Skeletal muscle satellite cell (primary cell): ENCODE data around the gene TEAD3.

ENCODE experiments used
- H3K27me3 ChIP-seq: 2 replicates; pipeline ENCODE4 v1.7.0; 2013; ENCODE audit warnings: low read length; ENCODE audit not compliant: control insufficient read depth, insufficient read depth
- H3K36me3 ChIP-seq: 2 replicates; pipeline ENCODE4 v1.7.0; 2013; ENCODE audit warnings: mild to moderate bottlenecking, control low read depth, low read length; ENCODE audit not compliant: insufficient read depth
- H3K4me1 ChIP-seq: 2 replicates; pipeline ENCODE4 v1.7.0; 2013; ENCODE audit warnings: low read length; ENCODE audit not compliant: control insufficient read depth, insufficient read depth
- H3K4me2 ChIP-seq: 2 replicates; pipeline ENCODE4 v1.7.0; 2013; ENCODE audit warnings: mild to moderate bottlenecking, low read length
- H3K4me3 ChIP-seq: 2 replicates; pipeline ENCODE4 v1.7.0; 2013; ENCODE audit warnings: low read length
- H3K9ac ChIP-seq: 2 replicates; pipeline ENCODE4 v1.7.0; 2013; ENCODE audit warnings: mild to moderate bottlenecking, low read depth, low read length, moderate library complexity
- H3K9me3 ChIP-seq: replicated peaks from 2 replicates; pipeline ENCODE4 v1.7.0; 2013; ENCODE audit warnings: mild to moderate bottlenecking, control low read depth, low read length

The TEAD3 gene

DNA sequence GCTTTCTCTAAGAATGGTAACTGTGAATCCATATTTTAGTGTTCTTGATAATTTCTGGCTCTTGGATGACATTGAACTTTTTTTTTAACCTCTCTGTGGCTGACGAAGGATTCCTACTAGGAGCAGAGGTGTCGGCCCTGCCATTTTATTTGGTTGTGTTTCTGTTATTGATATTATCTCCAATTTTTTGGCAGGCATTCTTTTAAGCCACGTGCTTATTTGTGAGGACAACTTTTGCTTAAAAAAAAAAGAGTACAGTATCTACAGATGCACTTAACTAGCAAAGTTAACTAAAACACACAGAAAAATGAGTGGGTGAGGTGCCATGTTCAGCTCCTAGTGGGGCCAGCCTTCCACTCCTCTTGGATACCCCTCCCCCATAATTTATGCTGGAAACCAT, 43.6 kb downstream of the TEAD3 start:
- H3K9ac ChIP-seq = peak overlapping the region; percentile 83
- peak overlapping the region; percentile 97 for H3K4me2 ChIP-seq
- H3K4me3 ChIP-seq = peak overlapping the region; percentile 92

DNA sequence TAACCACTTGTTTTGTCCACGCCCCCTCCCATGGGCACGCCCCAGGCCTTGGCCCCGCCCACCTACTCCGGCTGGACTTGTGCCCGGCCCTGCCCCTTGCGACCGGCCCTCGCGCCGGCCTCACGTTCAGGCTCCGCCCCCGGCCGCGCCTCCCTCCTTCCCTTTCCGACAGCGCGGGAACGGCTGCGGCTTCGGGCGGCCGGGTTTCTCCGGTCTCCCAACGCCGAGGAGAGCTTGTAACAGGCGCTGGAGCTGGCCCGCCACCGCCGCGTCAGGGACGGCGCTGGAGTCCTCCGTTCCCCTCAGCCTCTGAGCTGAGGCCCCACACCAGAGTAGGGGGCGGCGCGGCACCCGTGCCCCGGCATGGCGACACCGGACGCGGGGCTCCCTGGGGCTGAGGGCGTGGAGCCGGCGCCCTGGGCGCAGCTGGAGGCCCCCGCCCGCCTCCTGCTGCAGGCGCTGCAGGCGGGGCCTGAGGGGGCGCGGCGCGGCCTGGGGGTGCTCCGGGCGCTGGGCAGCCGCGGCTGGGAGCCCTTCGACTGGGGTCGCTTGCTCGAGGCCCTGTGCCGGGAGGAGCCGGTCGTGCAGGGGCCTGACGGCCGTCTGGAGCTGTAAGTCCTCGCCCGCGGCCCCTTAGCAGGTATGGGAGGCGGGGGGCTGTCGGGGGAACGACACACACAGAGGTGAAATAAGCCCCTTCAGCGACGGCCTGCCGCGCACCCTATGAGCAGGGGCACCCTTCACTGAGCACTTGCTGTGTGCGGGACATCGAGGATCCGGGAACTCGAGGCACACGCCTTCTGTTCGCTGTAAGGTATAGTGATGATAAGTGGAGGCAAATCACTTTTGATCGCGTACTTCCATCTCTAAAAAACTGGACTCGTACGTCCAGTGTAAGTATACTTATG, 44.4 kb downstream of the TEAD3 start, which contains the start of gene FANCE:
TSS of gene FANCE (plus strand) at position 156 of the 908 bp plus-strand sequence. CDS start at position 364, 208 bp downstream.
- Histone ChIP-seq H3K36me3 (peaks cover 8% of the 10 kb centered on the region), H3K9ac (peak within 1 kb of the TSS; percentile 83), H3K4me2 (peak within 1 kb of the TSS; percentile 97), H3K27me3 (no peaks in the 10 kb centered on the region), H3K4me1 (peaks cover 30% of the 10 kb centered on the region), H3K9me3 (no peaks in the 10 kb centered on the region), H3K4me3 (peak within 1 kb of the TSS; percentile 92)

More for the DNA sequence above, 43.6 kb downstream of the TEAD3 start:
- Histone ChIP-seq H3K4me1 (peaks cover 30% of the 10 kb centered on the region), H3K36me3 (peaks cover 15% of the 10 kb centered on the region), H3K27me3 (no peaks in the 10 kb centered on the region), H3K9me3 (no peaks in the 10 kb centered on the region)

DNA sequence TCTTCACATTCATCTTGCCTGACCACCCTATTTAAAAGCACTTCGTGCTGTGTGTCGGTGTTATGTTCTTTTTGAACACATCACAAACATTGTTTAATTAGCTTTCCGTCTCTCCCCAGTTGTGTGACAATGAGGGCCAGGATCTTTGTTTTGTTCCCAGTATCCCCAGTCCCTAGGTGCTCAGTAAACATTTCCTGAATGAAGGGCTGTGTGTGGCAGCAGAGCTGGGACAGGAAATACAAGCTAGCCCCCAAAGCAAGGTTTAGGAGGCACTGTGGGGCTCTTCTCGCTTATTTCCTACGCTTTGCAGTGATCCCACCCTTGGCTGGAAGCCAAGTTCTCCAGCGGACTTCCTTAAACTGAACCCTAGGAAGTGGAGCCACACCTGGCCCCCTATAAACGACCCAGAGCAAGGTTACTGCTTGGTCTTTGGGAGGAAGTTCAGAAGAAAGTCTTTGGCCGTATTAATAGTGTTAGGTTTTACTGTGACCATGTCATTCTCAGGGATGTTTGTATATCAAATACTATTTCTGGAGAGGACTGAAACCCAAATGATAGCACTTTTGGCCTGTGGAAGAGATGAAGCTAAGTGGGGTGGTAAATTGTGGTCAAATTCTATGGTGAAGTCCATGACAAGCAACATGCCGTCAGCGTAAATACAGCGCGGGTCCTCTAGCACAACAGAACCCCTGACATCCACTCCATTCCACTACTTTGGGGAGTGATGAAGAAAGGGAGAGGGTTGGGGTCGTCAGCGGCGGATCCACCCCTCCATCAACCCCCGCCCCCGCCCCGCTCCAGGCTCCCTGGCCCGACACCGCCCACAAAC, 45.3 kb downstream of the TEAD3 start:
- peaks cover 30% of the 10 kb centered on the region for H3K4me1 ChIP-seq
- no peaks in the 10 kb centered on the region for H3K9me3 ChIP-seq
- H3K4me3 ChIP-seq = peak overlapping the region; percentile 92
- no peaks in the 10 kb centered on the region for H3K27me3 ChIP-seq
- H3K9ac ChIP-seq = no peak overlapping the region
- H3K4me2 ChIP-seq = peak overlapping the region; percentile 97
- peaks cover 7% of the 10 kb centered on the region for H3K36me3 ChIP-seq

DNA sequence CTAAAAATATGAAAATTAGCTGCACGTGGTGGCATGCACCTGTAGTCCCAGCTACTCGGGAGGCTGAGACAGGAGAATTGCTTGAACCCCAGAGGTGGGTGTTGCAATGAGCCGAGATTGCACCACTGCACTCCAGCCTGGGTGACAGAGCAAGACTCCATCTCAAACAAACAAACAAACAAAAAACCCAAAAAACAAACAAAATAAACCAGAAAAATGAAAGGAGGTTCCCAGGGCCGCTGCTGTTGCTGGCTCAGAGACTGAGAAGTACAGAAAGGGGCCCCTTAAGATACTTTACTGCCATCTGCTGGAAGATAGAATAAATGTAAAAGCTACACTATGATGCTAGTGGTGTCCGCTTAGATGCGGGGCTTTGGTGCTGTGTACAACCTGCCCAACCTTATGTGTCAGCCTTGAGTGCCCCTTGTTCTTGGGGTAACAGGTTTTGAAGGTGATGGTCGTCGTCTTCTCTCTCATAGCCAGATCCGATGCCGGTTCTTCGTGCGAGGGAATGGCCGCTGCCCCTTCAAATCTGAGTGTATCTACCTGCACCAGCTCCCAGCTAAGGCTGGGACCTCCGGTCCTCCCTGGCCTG, 47.5 kb downstream of the TEAD3 start:
- no peak overlapping the region for H3K4me3 ChIP-seq
- H3K9me3 ChIP-seq = no peaks in the 10 kb centered on the region
- H3K27me3 ChIP-seq = no peaks in the 10 kb centered on the region
- peaks cover 27% of the 10 kb centered on the region for H3K4me1 ChIP-seq
- no peak overlapping the region for H3K9ac ChIP-seq
- no peaks in the 10 kb centered on the region for H3K36me3 ChIP-seq
- no peak overlapping the region for H3K4me2 ChIP-seq

DNA sequence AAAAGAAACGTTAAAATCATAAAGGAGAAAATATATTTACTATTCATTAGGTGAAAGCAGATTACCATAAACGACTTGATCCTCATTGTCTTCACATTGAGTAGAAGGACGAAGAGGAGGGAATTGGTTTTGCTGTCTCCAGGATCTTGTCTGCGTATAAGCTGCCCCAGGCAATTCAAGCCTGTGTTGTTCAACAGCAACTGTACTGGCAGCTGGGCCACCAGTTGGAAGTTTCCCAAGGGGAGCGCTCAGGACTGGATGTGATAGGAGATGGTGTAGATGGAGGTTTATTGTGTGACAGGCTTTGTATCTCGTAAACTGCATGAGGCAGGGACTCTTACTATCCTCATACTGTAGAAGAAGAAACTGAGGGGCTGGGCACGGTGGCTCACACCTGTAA, 48.7 kb downstream of the TEAD3 start:
- no peaks in the 10 kb centered on the region for H3K27me3 ChIP-seq
- no peaks in the 10 kb centered on the region for H3K9me3 ChIP-seq
- no peak overlapping the region for H3K9ac ChIP-seq
- H3K4me1 ChIP-seq = peaks cover 18% of the 10 kb centered on the region
- no peaks in the 10 kb centered on the region for H3K36me3 ChIP-seq
- H3K4me3 ChIP-seq = no peak overlapping the region
- H3K4me2 ChIP-seq = no peak overlapping the region

DNA sequence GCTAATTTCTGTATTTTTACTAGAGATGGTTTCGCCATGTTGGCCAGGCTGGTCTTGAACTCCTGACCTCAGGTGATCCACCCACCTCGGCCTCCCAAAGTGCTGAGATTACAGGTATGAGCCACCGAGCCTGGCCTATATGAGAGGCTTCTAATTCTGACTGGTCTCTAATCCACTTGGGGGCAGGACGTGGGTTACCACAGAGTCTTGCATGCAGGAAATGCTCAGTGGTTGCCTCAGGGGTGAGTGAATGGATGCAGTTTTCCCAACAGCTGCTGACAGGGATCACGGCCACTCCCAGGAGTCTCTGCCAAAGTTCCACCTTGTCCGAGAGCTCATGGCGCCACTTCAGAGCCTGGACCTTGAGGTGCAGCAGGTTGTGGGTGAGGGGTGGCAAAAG, 51.2 kb downstream of the TEAD3 start:
- H3K4me2 ChIP-seq = no peak overlapping the region
- no peak overlapping the region for H3K4me3 ChIP-seq
- no peaks in the 10 kb centered on the region for H3K9me3 ChIP-seq
- H3K9ac ChIP-seq = no peak overlapping the region
- no peaks in the 10 kb centered on the region for H3K27me3 ChIP-seq
- H3K36me3 ChIP-seq = no peaks in the 10 kb centered on the region
- peaks cover 7% of the 10 kb centered on the region for H3K4me1 ChIP-seq

DNA sequence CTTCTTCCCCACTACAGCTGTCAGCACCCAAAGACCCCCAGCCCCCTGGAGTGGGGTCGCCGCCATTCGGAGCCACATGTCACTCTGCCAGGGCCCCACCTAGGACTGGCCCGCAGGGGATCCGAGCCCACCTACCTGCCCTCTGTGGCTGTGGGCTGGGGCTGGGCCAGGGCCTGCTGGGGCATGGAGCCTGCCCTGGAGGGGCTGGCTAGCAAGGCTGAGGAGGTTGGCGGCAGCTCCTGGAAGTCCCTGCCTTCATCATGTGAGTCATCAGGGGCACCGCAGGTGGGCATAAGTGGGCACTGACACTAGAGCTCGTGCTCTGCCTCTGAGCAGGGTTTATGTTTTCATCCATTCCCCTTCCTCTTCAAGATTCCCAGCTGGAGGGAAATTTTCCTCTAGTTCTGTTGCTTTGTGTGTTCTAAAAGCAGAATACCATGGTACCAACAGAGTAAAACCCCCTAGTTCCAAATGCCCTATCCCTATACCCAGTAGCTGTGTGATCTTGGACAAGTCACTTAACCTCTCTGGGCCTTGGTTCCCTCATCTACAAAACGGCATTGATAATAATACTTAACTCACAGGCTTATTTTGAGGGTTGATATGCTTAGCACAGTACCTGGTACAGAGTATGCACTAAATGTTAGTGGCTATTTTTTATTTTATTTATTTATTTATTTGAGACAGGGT, 53.4 kb downstream of the TEAD3 start:
- Histone ChIP-seq H3K9ac (no peak overlapping the region), H3K4me1 (peaks cover 7% of the 10 kb centered on the region), H3K27me3 (no peaks in the 10 kb centered on the region), H3K9me3 (no peaks in the 10 kb centered on the region), H3K4me2 (no peak overlapping the region), H3K4me3 (no peak overlapping the region), H3K36me3 (no peaks in the 10 kb centered on the region)

DNA sequence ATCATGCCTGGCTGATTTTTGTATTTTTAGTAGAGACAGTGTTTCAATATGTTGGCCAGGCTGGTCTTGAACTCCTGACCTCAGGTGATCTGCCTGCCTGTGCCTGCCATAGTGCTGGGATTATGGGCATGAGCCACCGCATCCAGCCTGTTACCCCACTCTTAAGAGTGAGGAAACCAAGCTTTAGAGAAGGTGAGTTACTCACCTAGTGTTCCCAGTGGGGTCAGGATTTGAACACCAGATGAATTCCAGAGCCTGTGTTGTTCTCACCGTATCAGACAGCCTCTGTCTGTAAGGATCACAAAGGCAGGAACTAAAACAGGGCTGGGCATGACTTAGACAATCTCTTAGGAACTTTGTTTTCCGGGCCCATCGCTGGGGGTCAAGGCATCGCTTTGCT, 54.2 kb downstream of the TEAD3 start:
- Histone ChIP-seq H3K36me3 (no peaks in the 10 kb centered on the region), H3K4me1 (peaks cover 7% of the 10 kb centered on the region), H3K27me3 (no peaks in the 10 kb centered on the region), H3K4me3 (no peak overlapping the region), H3K9ac (no peak overlapping the region), H3K4me2 (no peak overlapping the region), H3K9me3 (no peaks in the 10 kb centered on the region)

DNA sequence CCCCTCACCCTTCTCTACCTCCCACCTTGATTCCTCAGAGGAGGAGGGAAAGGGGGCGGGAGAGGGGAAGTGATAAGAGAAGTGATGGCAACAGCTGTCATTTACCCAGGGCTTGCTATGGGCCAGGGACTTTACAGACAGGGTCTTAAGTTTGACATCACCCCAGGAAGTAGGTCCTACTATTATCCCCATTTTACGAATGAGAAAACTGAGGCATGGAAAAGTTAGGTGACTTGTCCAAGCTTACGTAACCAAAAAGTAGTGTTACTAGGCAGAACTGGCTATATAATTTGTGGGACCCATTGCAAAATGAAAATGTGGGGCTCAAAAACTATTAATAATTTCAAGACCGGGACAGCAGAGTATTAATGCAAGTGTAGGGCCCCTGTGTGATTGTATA, 55.2 kb downstream of the TEAD3 start:
- no peak overlapping the region for H3K4me2 ChIP-seq

DNA sequence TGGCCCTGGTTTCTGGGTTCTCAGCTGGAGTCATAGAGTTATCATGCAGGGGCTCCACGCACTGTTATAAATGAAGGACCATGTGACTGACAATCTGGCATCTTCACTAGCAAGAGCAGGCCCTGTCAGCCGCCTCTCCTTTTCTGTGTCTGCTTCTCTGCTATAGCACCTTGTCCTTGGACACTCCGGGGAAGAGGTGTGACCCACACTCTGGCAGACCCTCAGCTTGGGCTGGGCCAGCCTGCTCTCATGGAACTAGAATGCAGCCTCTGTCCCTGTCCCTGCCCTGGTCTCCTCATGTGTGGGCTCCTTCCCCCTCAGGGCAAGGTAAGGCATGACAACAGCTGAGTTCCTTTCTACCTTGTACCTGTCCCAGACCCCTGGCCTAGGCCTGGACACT, 55.7 kb downstream of the TEAD3 start:
- Histone ChIP-seq H3K36me3 (no peaks in the 10 kb centered on the region), H3K4me3 (no peak overlapping the region), H3K9ac (no peak overlapping the region)

More for the DNA sequence above, 55.2 kb downstream of the TEAD3 start:
- Histone ChIP-seq H3K4me1 (peaks cover 7% of the 10 kb centered on the region), H3K9me3 (no peaks in the 10 kb centered on the region), H3K36me3 (no peaks in the 10 kb centered on the region), H3K27me3 (no peaks in the 10 kb centered on the region), H3K4me3 (no peak overlapping the region), H3K9ac (no peak overlapping the region)

DNA sequence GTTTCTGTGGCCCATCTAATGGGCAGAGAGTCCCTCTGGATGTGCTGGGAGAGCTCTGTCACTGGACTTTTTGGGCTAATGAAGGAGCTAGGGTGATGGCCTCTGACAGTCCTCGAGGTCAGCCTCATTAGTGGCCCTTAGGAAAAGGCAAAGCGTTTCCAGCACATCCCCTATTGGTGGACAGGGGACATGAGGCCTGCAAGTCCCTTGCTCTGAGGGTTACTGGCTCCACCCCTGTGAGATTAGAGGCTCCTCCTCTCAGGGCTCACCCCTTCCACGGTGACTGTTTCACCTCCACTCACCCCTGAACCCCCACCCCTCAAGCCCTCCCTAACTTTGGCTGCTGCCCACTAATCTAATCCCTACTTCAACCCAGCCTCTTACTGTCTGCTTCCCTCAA, 57.6 kb downstream of the TEAD3 start:
- no peaks in the 10 kb centered on the region for H3K9me3 ChIP-seq
- no peaks in the 10 kb centered on the region for H3K27me3 ChIP-seq
- H3K4me3 ChIP-seq = no peak overlapping the region
- no peak overlapping the region for H3K9ac ChIP-seq
- no peak overlapping the region for H3K4me2 ChIP-seq
- H3K4me1 ChIP-seq = peaks cover 9% of the 10 kb centered on the region
- no peaks in the 10 kb centered on the region for H3K36me3 ChIP-seq

More for the DNA sequence above, 55.7 kb downstream of the TEAD3 start:
- no peak overlapping the region for H3K4me2 ChIP-seq
- H3K27me3 ChIP-seq = no peaks in the 10 kb centered on the region
- H3K9me3 ChIP-seq = no peaks in the 10 kb centered on the region
- H3K4me1 ChIP-seq = peaks cover 7% of the 10 kb centered on the region
